H1 (cell line): ENCODE data around the gene TMEM170A.

ENCODE experiments used
- GABPA ChIP-seq: IDR thresholded peaks from 2 replicates; pipeline ENCODE4 v1.6.1; 2011; ENCODE audit warnings: mild to moderate bottlenecking, low read length, moderate library complexity, borderline replicate concordance; ENCODE audit not compliant: insufficient read depth
- NANOG ChIP-seq: IDR thresholded peaks from 2 replicates; pipeline ENCODE4 v1.6.1; 2011; ENCODE audit warnings: low read length, low read depth, mild to moderate bottlenecking, inconsistent platforms; ENCODE audit not compliant: insufficient read depth, poor library complexity, severe bottlenecking

DNA sequence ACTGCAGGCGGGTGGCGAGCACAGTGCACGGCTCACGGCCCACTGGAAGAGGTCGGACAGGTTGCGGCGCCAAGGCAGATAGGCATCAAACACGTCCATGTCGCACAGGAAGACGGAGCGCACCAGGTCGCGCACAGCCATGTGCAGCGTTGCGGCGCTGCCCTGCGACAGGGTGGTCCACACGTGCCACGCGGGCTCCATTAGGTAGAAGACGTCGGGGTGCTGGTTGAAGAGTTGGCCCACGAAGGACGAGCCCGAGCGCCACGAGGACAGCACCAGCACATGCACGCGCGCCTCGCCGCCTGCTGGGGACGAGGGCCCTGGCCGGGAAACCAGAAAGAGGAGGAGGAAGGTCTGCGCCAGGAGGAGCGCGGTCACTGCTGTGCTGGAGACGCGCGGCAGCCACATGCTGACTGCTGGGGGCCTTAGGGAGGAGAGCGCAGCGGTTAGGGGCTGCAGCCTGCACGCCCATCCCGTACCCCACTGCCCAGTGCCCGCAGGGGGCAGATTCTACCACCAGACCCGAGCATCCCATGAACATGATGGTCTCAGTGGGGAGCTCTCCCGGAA, 15.0 kb upstream of the TMEM170A start:
- TF ChIP-seq GABPA (no peak), NANOG (no peak)
